ENCODE measurements around the gene TIGIT.

GRCh38 chr3:114332342-114333179 lies 38.7 kb downstream of the TIGIT start:
- TF ChIP-seq CTCF (IDR thresholded peaks at IDR 0.05; ENCODE audit: poor library complexity, severe bottlenecking), result no peak
- no peak for TF ChIP-seq REST (IDR thresholded peaks at IDR 0.05; ENCODE audit: borderline replicate concordance)
- no peak for TF ChIP-seq EP300 (conservative IDR thresholded peaks at IDR 0.05; ENCODE audit: poor library complexity, severe bottlenecking)
- TF ChIP-seq POLR2AphosphoS5 (IDR thresholded peaks at IDR 0.05), result no peak
- no peak for TF ChIP-seq EZH2 (IDR thresholded peaks at IDR 0.05; ENCODE audit: borderline replicate concordance, insufficient read depth, low read length, poor library complexity, severe bottlenecking)
- TF ChIP-seq SMC3 (conservative IDR thresholded peaks at IDR 0.05; ENCODE audit: poor library complexity), result no peak

All from neural cell (in vitro differentiated cells).